ENCODE measurements around the gene ZNF500. TPM values are rescaled to one million over a fixed set of nuclear protein-coding genes. Genes with fewer than 3 reads are reported as not detected.

The ZNF500 gene
- polyA plus RNA-seq, 1 of the 3 experiments (the other 2 are of a cell fraction), result 6.3 TPM

- CTCF ChIA-PET, result no interaction called here
- H3K27me3 ChIP-seq (ENCODE audit: insufficient read depth), result no peaks in the 10 kb centered on the region
- WGBS (ENCODE audit: low lambda C conversion rate), result 86% methylated on average over 8 of the region's 17 CpGs
- 0 out of 2 replicates have a peak, but pooled peaks cover 7% of the 10 kb centered on the region for H3K79me2 ChIP-seq (ENCODE audit: insufficient read depth)
- H3K9me2 ChIP-seq, result no peaks in the 10 kb centered on the region
- H3K4me3 ChIP-seq (ENCODE audit: low read depth in 2 of 2, low read length in 1 of 2), result no peak overlapping the region
- H3K27ac ChIP-seq (ENCODE audit: low read depth in 2 of 2, low read length in 1 of 2), result no peak overlapping the region; a peak in 1 of 4 replicates
- H3K36me3 ChIP-seq (replicated peaks in 1 of 2; ENCODE audit: control insufficient read depth in 1 of 2, insufficient read depth in 2 of 2, low read length in 1 of 2), result peaks cover 0 to 32% of the 10 kb centered on the region in 2 experiments
- DNase-seq, result no peak
- H4K20me1 ChIP-seq (ENCODE audit: insufficient read depth), result no peaks in the 10 kb centered on the region
- H3K9ac ChIP-seq, result no peak overlapping the region
- peaks cover 10% of the 10 kb centered on the region for H3F3A ChIP-seq (replicated peaks; ENCODE audit: insufficient read depth)
- H3K4me2 ChIP-seq, result 0 out of 2 replicates have a peak overlapping the region, but pooled peaks have one; percentile 95
- H2AFZ ChIP-seq (ENCODE audit: low read depth), result no peak overlapping the region
- TF ChIP-seq NFIC (IDR thresholded peaks at IDR 0.05; ENCODE audit: borderline replicate concordance), result no peak
- TF ChIP-seq, protein P1, sequence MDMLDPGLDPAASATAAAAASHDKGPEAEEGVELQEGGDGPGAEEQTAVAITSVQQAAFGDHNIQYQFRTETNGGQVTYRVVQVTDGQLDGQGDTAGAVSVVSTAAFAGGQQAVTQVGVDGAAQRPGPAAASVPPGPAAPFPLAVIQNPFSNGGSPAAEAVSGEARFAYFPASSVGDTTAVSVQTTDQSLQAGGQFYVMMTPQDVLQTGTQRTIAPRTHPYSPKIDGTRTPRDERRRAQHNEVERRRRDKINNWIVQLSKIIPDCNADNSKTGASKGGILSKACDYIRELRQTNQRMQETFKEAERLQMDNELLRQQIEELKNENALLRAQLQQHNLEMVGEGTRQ (IDR thresholded peaks at IDR 0.05; ENCODE audit: borderline replicate concordance, low read depth, low read length), result no peak
- no peak for TF ChIP-seq EZH2phosphoT487 (IDR thresholded peaks at IDR 0.05; ENCODE audit: borderline replicate concordance, low read depth)
- TF ChIP-seq IRF3 (IDR thresholded peaks at IDR 0.05; ENCODE audit: low read depth, low read length), result no peak
- TF ChIP-seq SMC3 (IDR thresholded peaks at IDR 0.05; ENCODE audit: low read depth, low read length), result no peak
- TF ChIP-seq NRF1 (IDR thresholded peaks at IDR 0.05; ENCODE audit: low read depth, low read length), result no peak
- no peak for TF ChIP-seq JUND (IDR thresholded peaks at IDR 0.05)
- TF ChIP-seq MEF2A (IDR thresholded peaks at IDR 0.05; ENCODE audit: borderline replicate concordance, low read depth), result no peak
- TF ChIP-seq POLR2AphosphoS5 (IDR thresholded peaks at IDR 0.05; ENCODE audit: low read depth, low read length), result no peak
- TF ChIP-seq, protein P2, sequence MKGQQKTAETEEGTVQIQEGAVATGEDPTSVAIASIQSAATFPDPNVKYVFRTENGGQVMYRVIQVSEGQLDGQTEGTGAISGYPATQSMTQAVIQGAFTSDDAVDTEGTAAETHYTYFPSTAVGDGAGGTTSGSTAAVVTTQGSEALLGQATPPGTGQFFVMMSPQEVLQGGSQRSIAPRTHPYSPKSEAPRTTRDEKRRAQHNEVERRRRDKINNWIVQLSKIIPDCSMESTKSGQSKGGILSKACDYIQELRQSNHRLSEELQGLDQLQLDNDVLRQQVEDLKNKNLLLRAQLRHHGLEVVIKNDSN (IDR thresholded peaks at IDR 0.05; ENCODE audit: borderline replicate concordance, low read depth), result no peak
- TF ChIP-seq CHD2 (IDR thresholded peaks at IDR 0.05; ENCODE audit: low read length, partially characterized antibody), result no peak
- POLR2A ChIA-PET, result no interaction called here
- H3K4me1 ChIP-seq (ENCODE audit: control insufficient read depth in 1 of 2, insufficient read depth in 2 of 2, low read depth in 1 of 2, low read length in 1 of 2), result peaks cover 0 to 18% of the 10 kb centered on the region in 2 experiments; a peak in 3 of 4 replicates
- no peaks in the 10 kb centered on the region for H3K9me3 ChIP-seq
Measured at GRCh38 chr16:4800290-4801041, 33.5 kb upstream of the ZNF500 start.

- Histone ChIP-seq H4K20me1 (ENCODE audit: insufficient read depth) (no peaks in the 10 kb centered on the region), H3K36me3 (replicated peaks in 1 of 2; ENCODE audit: control insufficient read depth in 1 of 2, insufficient read depth in 2 of 2, low read length in 1 of 2) (peaks cover 0 to 24% of the 10 kb centered on the region in 2 experiments), H3K4me1 (ENCODE audit: control insufficient read depth in 1 of 2, insufficient read depth in 2 of 2, low read depth in 1 of 2, low read length in 1 of 2) (peaks cover 0 to 18% of the 10 kb centered on the region in 2 experiments; a peak in 3 of 4 replicates), H3F3A (replicated peaks; ENCODE audit: insufficient read depth) (peaks cover 7% of the 10 kb centered on the region), H3K4me2 (no peak overlapping the region), H3K9me3 (no peaks in the 10 kb centered on the region), H2AFZ (ENCODE audit: low read depth) (no peak overlapping the region), H3K79me2 (ENCODE audit: insufficient read depth) (0 out of 2 replicates have a peak, but pooled peaks cover 7% of the 10 kb centered on the region), H3K27me3 (ENCODE audit: insufficient read depth) (no peaks in the 10 kb centered on the region), H3K9ac (no peak overlapping the region), H3K4me3 (ENCODE audit: low read depth in 2 of 2, low read length in 1 of 2) (no peak overlapping the region), H3K9me2 (no peaks in the 10 kb centered on the region), H3K27ac (ENCODE audit: low read depth in 2 of 2, low read length in 1 of 2) (no peak overlapping the region)
- ChIA-PET CTCF (no interaction called here), POLR2A (no interaction called here)
- 95% methylated on average over 13 of the region's 19 CpGs for WGBS (ENCODE audit: low lambda C conversion rate)
- no peak for DNase-seq
- TF ChIP-seq, protein P1 (IDR thresholded peaks at IDR 0.05; ENCODE audit: borderline replicate concordance, low read depth, low read length), result no peak
- no peak for TF ChIP-seq ELF1 (IDR thresholded peaks at IDR 0.05)
- TF ChIP-seq RFX5 (IDR thresholded peaks at IDR 0.05; ENCODE audit: low read length), result no peak
- TF ChIP-seq YY1 (IDR thresholded peaks at IDR 0.05; ENCODE audit: low read depth), result no peak
- TF ChIP-seq EP300 (IDR thresholded peaks at IDR 0.05; ENCODE audit: borderline replicate concordance in 1 of 2, low read depth in 1 of 2, low read length in 1 of 2), result no peak
- no peak for TF ChIP-seq GATA2 (CRISPR knock-in tag; IDR thresholded peaks at IDR 0.05)
- TF ChIP-seq TCF12 (IDR thresholded peaks at IDR 0.05), result no peak
- TF ChIP-seq REST (IDR thresholded peaks at IDR 0.05; ENCODE audit: low read depth, low read length), result no peak
- no peak for TF ChIP-seq RCOR1 (IDR thresholded peaks at IDR 0.05; ENCODE audit: low read length)
Measured at GRCh38 chr16:4799171-4799855, 32.4 kb upstream of the ZNF500 start.

All from SK-N-SH (cell line).